Calu3 (cell line): ENCODE results near the gene CACNA1C. TPM values are rescaled to one million over a fixed set of nuclear protein-coding genes. Genes with fewer than 3 reads are reported as not detected.

Source experiments
- BruUV-seq: library from RNA; stranded (reverse); fragments of 400-500 nt; replicated peaks from 2 replicates; lab custom pipeline; 2021; lab: Mats Ljungman, UMichigan
- CTCF ChIA-PET: fragments of 300-600 bp; sonication (Branson Sonifier 250); formaldehyde crosslinking; loops from one replicate; lab custom pipeline; 2022; ENCODE audit warnings: antibody characterized with exemption; lab: Charles Lee
- DNase-seq: peaks from one replicate; pipeline ENCODE4 v3.0.0; 2022
- H3K27ac Mint-ChIP-seq: one replicate; pipeline ENCODE4 v1.8.0; 2022; ENCODE audit warnings: mixed read lengths; ENCODE audit not compliant: unreplicated experiment
- H3K27me3 Mint-ChIP-seq: one replicate; pipeline ENCODE4 v1.8.0; 2022; ENCODE audit warnings: mixed read lengths; ENCODE audit not compliant: unreplicated experiment
- H3K36me3 Mint-ChIP-seq: one replicate; pipeline ENCODE4 v1.8.0; 2022; ENCODE audit warnings: mild to moderate bottlenecking, moderate library complexity, mixed read lengths; ENCODE audit not compliant: insufficient read depth, unreplicated experiment
- H3K4me1 Mint-ChIP-seq: one replicate; pipeline ENCODE4 v1.8.0; 2022; ENCODE audit warnings: mild to moderate bottlenecking, low read depth, mixed read lengths; ENCODE audit not compliant: unreplicated experiment
- H3K4me3 Mint-ChIP-seq: one replicate; pipeline ENCODE4 v1.8.0; 2022; ENCODE audit warnings: mild to moderate bottlenecking, low read depth, moderate library complexity, mixed read lengths; ENCODE audit not compliant: unreplicated experiment
- H3K9me3 Mint-ChIP-seq: one replicate; pipeline ENCODE4 v1.8.0; 2022; ENCODE audit warnings: low read depth, mixed read lengths; ENCODE audit not compliant: unreplicated experiment
- CTCF ChIP-seq: fragments of 200-600 bp; IDR thresholded peaks from one replicate; pipeline ENCODE4 v1.8.0; 2022; ENCODE audit warnings: antibody characterized with exemption; ENCODE audit not compliant: unreplicated experiment
- intact Hi-C: fragments of 100-400 bp; cut with micrococcal nuclease; formaldehyde crosslinking; loops from one replicate; pipeline ENCODE4 v1.10.0; 2022; ENCODE audit not compliant: unreplicated experiment
- total RNA-seq: library from RNA; stranded (reverse); gene quantifications from 2 replicates; pipeline ENCODE4 v1.2.3, GENCODE V29; 2022

CACNA1C gene
- total RNA-seq, 1 experiment from 2014 or later = not detected

GRCh38 chr12:2177003-2177402 is 124.2 kb downstream of the CACNA1C start:
- CTCF ChIA-PET = interaction anchor here (0.7 kb wide), 1 partner anchor 34 kb away, joined by 3 read pairs; no protein-coding TSS in a partner anchor
- Mint-ChIP-seq H3K9me3 (no peaks in the 10 kb centered on the region), H3K4me1 (no peaks in the 10 kb centered on the region), H3K4me3 (no peak overlapping the region), H3K27me3 (peaks cover 100% of the 10 kb centered on the region), H3K36me3 (no peaks in the 10 kb centered on the region), H3K27ac (no peak overlapping the region)
- DNase-seq = no peak
- intact Hi-C loops = no loop called here
- BruUV-seq = no TSS peak
- TF ChIP-seq CTCF = no peak

DNA sequence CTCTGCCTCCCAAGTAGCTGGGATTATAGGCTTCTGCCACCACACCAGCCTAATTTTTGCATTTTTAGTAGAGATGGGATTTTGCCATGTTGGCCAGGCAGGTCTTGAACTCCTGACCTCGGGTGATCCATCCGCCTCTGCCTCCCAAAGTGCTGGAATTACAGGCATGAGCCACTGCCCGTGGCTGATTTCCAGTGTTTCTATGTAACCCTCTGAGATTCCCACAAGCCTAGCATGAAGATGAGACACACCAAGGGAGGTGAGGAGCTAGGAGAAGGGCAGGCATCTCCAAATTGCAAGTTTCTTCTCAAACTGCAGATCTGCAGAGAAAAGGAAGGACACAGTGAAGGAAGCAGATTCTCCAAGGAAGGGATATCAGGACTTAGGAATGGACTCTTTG is 125.0 kb downstream of the CACNA1C start:
- CTCF ChIA-PET = interaction anchor here (1.2 kb wide), 1 partner anchor 9 kb away, joined by 4 read pairs; no protein-coding TSS in a partner anchor
- Mint-ChIP-seq H3K9me3 (no peaks in the 10 kb centered on the region), H3K27me3 (peaks cover 100% of the 10 kb centered on the region), H3K4me3 (no peak overlapping the region), H3K4me1 (no peaks in the 10 kb centered on the region), H3K27ac (no peak overlapping the region), H3K36me3 (no peaks in the 10 kb centered on the region)
- no peak for TF ChIP-seq CTCF
- DNase-seq = no peak
- BruUV-seq = no TSS peak
- intact Hi-C loops = no loop called here

DNA sequence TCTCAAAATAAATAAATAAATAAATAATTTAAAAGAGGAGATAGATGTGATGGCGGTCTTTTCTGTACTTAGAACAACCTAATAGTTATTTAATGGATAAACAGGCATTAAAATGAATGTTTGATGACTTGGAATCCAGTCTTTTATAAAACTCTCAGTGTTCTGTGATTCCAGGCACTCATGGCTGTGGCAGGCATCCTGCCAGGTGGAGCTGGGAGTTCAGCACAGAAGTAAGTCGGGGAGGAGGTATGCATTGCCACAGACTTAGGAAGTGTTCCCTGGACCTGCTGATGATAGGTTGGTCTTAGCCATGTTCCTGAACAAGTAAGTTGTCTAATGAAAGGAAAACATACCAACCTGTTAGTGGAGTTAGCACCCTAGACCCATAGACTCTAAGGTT is 126.3 kb downstream of the CACNA1C start:
- no peak for TF ChIP-seq CTCF

DNA sequence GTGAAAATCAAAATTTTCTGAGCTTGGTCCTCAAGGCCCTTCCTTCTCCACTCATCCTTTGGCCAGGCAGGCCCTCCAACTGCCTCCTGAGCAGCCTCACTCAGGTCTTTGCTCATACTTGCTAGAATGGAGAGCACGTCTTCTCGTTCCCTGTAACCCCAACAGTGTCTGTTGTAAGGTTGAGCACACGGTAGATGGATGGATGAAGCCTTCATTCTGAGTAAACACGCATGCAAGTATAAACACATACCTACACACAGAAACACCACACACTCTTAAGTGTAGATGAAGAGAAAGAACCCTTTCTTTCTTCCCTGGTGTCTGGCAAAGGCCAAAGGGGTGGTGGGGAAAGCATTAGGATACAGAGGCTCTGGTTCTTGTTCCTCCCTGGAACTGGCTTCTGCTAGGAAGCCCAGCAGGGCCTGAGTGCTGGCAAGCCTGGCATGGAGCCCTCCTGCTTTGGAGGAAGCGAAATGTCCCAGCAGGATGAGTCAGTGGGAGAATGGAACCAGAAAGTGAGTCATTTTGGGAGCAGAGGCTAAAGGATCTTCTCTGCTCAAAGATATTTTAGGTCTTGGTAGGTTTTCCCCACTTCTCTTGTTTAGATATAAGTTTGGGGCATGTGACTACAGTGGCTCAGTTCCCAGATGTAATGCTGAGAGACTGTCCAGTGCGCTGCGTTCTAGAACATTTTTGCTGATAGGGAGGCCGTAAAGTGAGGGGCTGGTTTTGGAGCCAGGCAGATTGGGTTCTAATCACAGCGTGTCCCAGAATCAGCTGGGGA is 127.4 kb downstream of the CACNA1C start:
- H3K27ac Mint-ChIP-seq = no peak overlapping the region
- no peaks in the 10 kb centered on the region for H3K9me3 Mint-ChIP-seq
- no peaks in the 10 kb centered on the region for H3K4me1 Mint-ChIP-seq
- no TSS peak for BruUV-seq
- CTCF ChIA-PET = no interaction called here
- no peaks in the 10 kb centered on the region for H3K36me3 Mint-ChIP-seq
- no peak for TF ChIP-seq CTCF
- H3K4me3 Mint-ChIP-seq = no peak overlapping the region
- DNase-seq = no peak
- peaks cover 100% of the 10 kb centered on the region for H3K27me3 Mint-ChIP-seq
- intact Hi-C loops = no loop called here

More for the DNA sequence above, 126.3 kb downstream of the CACNA1C start:
- Mint-ChIP-seq H3K36me3 (no peaks in the 10 kb centered on the region), H3K27me3 (peaks cover 100% of the 10 kb centered on the region), H3K4me1 (no peaks in the 10 kb centered on the region), H3K9me3 (no peaks in the 10 kb centered on the region), H3K4me3 (no peak overlapping the region), H3K27ac (no peak overlapping the region)
- CTCF ChIA-PET = interaction anchor here (1.2 kb wide), 1 partner anchor 10 kb away, joined by 4 read pairs; no protein-coding TSS in a partner anchor
- intact Hi-C loops = no loop called here
- BruUV-seq = no TSS peak
- no peak for DNase-seq
